HG02588 (cell line): ENCODE results near the gene SRP9.
A peak's percentile ranks its signal among the peaks of the same experiment; 100 is the strongest.
"Not testable (repeated sequence)": the region's sequence is repeated elsewhere in the genome, so short reads cannot be mapped to it uniquely, and the experiment has no call there.

ENCODE experiments used
- ATAC-seq: cut with Tn5 transposase; IDR thresholded peaks from one replicate; pipeline ENCODE4 v1.9.1; 2021; ENCODE audit warnings: mild to moderate bottlenecking, moderate library complexity; ENCODE audit not compliant: unreplicated experiment

SRP9 gene

DNA sequence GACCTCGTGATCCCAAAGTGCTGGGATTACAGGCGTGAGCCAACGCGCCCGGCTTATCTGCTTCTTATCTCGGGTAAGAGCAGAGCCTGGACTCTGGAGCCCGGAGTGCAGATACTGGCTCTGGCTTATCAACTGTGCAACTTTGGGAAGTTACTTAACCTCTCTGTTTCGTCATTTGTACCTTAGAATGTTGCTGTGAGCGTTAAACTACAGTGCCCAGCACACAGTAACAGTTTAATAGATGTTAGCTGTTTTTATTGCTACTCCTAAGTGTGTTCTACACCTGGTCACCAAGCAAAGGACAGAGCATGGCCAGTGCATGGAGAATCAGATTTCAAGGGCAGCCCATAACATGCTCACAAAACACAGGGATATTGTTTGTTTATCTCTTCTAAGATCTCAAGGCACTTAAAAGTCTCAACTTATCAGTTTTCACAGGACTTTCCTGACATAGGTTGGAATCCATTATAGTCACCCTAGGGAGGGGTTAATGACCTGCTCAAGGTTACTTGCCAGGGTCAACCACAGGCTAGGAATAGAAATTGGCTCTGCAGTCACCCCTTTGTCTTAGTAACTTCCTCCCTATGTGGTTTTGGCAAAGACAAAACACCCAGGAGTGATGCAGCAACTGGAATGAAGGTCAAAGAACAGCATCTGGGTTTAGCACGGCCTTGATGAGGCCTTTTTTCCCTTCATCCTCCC is 22.5 kb upstream of the SRP9 start:
- no peak for ATAC-seq

GRCh38 chr1:225755671-225756319 is 21.8 kb upstream of the SRP9 start:
- no peak for ATAC-seq

DNA sequence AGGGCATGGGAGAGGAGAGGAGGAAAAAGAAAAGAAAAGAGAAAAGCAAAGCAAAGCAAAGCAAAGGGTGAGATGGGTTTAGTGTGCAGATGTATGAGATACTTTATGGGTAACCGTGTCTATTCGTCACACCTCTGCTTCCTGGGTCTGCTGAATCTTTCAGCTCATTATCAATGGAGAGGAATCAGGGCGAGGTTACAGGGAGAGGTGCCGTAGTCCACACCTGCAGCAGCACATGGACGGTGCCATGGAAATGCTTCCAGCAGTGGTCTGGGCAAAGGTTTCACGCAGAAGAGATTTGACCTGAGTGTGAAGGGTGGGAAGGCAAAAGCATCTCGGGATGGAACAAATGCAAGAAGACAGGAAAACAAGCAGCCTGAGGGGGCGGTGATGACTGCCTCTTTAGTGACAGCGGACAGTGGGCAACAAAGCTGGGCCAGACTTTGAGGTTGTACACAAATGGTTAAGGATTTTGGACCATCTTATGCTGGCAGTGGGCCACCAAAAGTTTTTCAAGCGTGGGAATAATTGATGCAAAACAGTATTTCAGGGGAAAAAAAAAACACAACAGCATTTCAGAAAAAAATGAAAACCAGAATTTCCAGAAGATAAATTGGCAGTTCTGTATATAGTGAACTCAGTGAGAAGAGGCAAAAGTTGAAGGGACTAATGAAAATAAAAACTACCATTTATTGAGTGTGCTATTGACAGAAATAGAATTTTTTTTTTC is 19.5 kb upstream of the SRP9 start:
- ATAC-seq, result no peak

- ATAC-seq, result not testable (repeated sequence)
Measured at GRCh38 chr1:225759972-225760371, 17.7 kb upstream of the SRP9 start.

- no peak for ATAC-seq
Measured at GRCh38 chr1:225760531-225760930, 17.1 kb upstream of the SRP9 start.

DNA sequence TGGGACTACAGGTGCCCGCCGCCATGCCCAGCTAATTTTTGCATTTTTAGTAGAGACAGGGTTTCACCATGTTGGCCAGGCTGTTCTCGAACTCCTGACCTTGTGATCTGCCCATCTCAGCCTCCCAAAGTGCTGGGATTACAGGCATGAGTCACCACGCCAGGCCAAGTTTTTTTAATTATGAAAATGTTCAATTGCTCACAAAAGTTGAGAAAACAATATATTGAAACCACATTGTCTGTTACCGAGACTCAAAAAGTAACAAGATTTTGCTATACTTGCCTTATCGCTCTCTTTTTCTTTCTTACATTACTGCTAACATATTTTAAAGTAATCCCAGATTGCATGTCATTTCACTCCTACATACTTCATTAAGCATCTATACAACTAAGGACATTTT is 16.2 kb upstream of the SRP9 start:
- not testable (repeated sequence) for ATAC-seq

- no peak for ATAC-seq
Measured at GRCh38 chr1:225762002-225762441, 15.6 kb upstream of the SRP9 start.

DNA sequence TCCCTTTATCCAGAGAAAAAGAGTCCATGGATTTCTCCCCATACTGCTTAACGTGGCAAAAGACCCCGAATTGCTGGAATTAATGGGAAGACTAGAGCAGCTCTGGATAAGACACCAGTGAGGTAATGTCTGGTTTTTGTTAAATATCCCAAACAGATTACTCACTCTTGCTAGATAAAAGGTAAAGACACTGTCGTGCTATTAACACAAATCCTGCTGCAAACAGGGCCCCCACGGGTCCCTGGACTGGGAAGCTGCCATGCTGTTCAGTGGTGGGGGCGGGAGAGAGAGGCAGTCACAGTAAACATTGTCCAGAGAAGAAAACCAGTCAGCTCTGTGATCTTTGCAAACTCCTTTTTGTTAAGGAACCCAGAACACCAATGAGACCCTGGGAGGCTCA is 15.2 kb upstream of the SRP9 start:
- no peak for ATAC-seq

- ATAC-seq, result no peak
Measured at GRCh38 chr1:225763716-225764548, 13.7 kb upstream of the SRP9 start.

- no peak for ATAC-seq
Measured at GRCh38 chr1:225765982-225766674, 11.5 kb upstream of the SRP9 start.

GRCh38 chr1:225766967-225767633 is 10.5 kb upstream of the SRP9 start:
- no peak for ATAC-seq

DNA sequence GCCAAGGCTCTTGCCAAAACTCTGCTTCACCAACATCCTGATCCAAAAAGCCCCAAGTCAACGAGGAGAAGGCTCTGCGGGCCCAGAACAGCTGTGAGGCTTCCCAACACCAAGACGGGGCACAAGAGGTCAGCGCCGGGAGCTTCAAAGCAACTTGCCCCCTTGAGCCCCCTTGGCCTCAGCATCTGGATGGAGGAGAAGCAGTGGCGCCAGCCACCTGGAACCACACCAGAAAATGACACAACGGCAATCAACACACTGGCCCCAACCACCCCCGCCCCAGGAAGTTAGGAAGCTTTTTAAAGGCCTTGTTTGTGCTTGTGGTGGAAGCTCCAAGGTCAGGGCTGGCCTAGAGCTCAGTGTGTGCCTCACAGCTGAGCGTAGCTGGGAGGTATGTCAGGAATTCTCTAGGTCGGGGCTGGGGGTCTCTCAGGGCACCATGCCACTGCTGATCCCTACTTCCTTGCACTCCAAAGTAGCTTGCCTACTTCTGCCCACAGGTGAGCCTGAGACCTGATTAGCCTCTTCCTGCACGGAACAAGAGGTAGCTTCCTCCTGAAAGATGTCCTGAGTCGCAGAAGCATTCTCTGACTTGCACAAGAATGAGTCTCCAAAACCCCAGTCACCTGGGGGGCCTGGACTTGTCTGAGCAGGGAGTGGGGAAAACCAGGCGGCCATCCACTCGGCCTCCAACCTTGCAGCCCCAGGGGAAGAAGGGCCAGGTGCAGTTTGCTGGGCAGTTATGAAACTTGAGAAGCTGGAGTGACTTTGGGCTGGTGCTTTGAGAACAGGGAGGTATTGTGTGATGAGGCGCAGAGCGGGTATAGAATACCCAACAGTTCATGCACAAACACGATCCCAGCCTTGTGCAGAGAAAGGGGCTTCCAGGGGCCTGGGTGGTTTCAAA is 9.7 kb upstream of the SRP9 start:
- ATAC-seq, result no peak

DNA sequence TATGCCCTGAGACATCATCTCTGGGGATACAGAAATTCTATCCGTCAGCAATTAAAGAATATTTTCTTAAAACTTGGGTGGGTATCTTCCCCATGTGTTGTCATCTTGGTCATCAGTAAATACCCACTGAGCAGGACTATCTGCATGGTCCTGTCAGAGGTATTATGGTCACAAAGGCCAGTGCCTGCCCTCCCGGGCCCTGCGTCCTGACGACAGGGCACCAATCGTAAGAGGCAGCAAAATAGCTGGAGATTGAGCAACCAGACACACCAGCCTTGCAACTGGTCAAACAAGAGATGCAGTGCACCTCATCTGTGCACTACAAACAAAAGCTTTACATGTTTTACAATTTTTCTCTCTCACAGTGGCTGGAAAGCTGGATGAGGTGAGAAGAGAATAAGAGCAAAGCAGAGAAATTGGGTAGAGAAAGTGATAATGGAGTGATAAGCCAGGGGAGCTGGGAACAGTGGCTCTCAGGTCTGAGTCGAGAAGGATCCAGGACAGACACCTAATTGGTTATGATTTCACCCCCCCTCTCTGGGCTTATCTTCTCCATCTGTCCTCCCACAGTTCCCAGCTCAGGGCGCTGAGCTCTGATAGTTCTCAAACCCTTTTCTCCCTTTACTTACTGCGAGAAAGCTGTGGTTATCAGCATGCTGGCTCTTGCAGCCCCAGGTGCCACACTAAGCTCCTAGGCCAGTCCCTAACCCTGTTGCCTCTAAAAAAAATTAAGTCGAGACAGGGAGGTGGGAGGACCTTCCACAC is 8.8 kb upstream of the SRP9 start:
- ATAC-seq, result no peak

DNA sequence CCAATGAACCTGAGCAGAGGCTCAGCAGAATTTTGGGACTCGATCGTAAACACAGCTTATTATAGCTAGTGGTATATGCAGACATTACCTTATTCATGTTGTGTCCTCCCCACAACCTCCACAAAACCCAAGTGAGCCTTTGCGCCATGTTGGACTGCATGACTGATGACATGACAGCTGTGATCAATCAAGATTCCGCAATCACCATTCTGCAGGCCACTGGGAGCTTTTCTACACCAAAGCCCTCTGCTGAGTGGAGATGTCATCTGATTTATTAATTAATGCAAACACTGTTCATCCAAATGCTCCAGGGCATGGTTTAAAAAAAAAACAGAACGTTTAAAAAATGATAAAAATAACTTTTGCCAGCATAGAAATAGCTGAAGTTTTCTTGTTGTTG is 7.9 kb upstream of the SRP9 start:
- no peak for ATAC-seq

GRCh38 chr1:225770561-225771248 is 6.9 kb upstream of the SRP9 start:
- no peak for ATAC-seq

DNA sequence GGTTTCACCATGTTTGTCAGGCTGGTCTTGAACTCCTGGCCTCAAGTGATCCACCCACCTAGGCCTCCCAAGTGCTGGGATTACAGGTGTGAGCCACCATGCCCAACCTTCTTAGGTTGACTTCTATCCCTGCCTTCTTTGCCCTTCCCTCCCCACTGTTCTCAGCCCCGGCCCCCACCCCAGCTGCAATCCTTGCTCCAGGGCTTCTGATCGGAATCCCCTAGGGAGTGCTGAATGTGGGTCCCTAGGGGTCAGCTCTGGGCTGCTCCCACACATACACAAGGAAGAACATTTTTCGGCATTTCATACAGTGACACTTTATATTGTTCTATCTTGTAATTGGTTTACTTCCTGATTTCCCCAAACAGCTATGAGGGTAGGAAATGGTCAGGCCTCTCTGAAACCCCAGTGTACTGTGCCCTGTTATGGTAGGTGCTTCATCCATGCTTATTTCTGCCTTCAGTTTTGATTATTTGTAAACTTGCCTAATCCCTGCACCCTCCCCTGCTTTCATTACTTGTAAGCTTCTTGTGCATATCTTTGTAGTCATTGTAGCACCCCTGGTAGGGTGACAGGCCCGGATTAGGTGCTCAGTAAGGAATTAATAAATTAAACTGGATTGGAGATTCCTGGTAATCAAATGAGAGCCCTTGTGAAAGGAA is 5.8 kb upstream of the SRP9 start:
- ATAC-seq, result no peak

DNA sequence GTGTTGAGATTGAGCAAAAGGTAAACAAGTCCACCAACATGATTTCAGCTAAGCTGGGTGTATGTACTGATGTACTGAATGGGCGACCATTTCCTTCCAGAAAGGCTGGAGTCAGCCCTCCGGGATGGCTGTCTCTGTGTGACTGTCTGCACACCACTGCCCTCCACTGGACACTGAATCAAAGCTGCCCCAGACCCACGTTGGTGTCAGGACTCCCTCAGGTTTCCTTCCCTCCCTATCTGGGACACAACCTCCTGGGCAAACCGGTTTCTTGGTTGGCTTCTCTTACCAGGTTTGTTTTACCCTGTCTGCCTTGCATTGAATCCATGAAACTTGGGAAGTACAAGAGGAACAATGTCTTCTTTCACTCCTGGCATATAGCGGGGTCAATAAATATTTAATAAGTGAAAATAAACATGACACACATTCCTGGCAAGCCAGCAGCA is 5.3 kb upstream of the SRP9 start:
- ATAC-seq, result peak; percentile 43
